Cardiac muscle cell (in vitro differentiated cells and primary cell): ENCODE results near the gene ATXN2. TPM values are rescaled to one million over a fixed set of nuclear protein-coding genes. Genes with fewer than 3 reads are reported as not detected.

Experiments
- DNase-seq, 2 donors: peaks; one replicate each; pipeline versions ENCODE4 v3.0.0 to v3.0.0-alpha.2; 2010 to 2017; ENCODE audit warnings: low read depth in 1 of 2, low spot score in 1 of 2
- H3K27ac ChIP-seq: fragments of 200-600 bp; sonication (generic); 2 replicates; pipeline ENCODE4 v1.5.1; 2016
- H3K27me3 ChIP-seq: fragments of 200-600 bp; sonication (generic); 2 replicates; pipeline ENCODE4 v1.6.0; 2016; ENCODE audit warnings: control low read depth
- H3K36me3 ChIP-seq: fragments of 200-600 bp; sonication (generic); 2 replicates; pipeline ENCODE4 v1.5.1; 2016; ENCODE audit warnings: control low read depth
- H3K4me1 ChIP-seq: fragments of 200-600 bp; sonication (generic); 2 replicates; pipeline ENCODE4 v1.8.1; 2017; ENCODE audit warnings: low read depth, mild to moderate bottlenecking, mixed run types
- H3K4me3 ChIP-seq: fragments of 200-600 bp; sonication (generic); 2 replicates; pipeline ENCODE4 v1.5.1; 2016; ENCODE audit warnings: mild to moderate bottlenecking
- H3K9me3 ChIP-seq: fragments of 200-600 bp; sonication (generic); 2 replicates; pipeline ENCODE4 v1.5.1; 2017; ENCODE audit warnings: low read depth, mild to moderate bottlenecking, control low read depth
- polyA plus RNA-seq: library from polyadenylated mRNA; unstranded; fragments of >200 nt; fragmentation: Nextera tagmentation; extraction: Ambion mirVana; gene quantifications from 2 replicates; pipeline ENCODE4 v1.2.1, GENCODE V29; 2016
- total RNA-seq: library from RNA; depleted of rRNA; stranded (reverse); fragments of >200 nt; gene quantifications from 2 replicates; pipeline ENCODE4 v1.2.3, GENCODE V29; 2016
- TF ChIP-seq, protein P1 (sequence below): IDR thresholded peaks from 2 replicates; pipeline ENCODE4 v1.5.1; 2012; ENCODE audit warnings: low read depth, mild to moderate bottlenecking, low read length

ATXN2 gene
- total and polyA plus RNA-seq, 2 experiments from 2014 or later = 29.5 to 52.7 TPM

DNA sequence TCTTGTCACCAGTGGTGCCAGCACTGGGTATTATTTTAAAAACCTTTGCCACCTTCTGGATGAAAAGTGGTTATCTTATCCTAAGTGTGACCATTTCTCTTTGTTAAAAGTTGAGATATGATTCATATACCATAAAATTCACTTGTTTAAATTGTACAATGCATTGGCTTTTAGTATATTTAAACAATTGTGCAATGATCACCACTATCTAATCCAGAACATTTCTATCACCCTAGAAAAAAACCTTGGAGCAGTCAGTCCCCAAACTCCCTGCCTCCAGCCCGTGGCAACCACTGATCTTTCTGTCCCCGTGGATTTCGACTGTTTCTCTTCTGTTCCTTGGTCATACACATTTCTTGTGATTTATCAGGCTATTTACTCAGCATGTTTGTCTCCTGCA is 165.1 kb downstream of the ATXN2 start:
- Histone ChIP-seq H3K27me3 (no peaks in the 10 kb centered on the region), H3K27ac (no peak overlapping the region), H3K4me3 (no peak overlapping the region), H3K4me1 (no peaks in the 10 kb centered on the region), H3K9me3 (no peaks in the 10 kb centered on the region), H3K36me3 (no peaks in the 10 kb centered on the region)
- TF ChIP-seq, protein P1, sequence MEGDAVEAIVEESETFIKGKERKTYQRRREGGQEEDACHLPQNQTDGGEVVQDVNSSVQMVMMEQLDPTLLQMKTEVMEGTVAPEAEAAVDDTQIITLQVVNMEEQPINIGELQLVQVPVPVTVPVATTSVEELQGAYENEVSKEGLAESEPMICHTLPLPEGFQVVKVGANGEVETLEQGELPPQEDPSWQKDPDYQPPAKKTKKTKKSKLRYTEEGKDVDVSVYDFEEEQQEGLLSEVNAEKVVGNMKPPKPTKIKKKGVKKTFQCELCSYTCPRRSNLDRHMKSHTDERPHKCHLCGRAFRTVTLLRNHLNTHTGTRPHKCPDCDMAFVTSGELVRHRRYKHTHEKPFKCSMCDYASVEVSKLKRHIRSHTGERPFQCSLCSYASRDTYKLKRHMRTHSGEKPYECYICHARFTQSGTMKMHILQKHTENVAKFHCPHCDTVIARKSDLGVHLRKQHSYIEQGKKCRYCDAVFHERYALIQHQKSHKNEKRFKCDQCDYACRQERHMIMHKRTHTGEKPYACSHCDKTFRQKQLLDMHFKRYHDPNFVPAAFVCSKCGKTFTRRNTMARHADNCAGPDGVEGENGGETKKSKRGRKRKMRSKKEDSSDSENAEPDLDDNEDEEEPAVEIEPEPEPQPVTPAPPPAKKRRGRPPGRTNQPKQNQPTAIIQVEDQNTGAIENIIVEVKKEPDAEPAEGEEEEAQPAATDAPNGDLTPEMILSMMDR = no peak
- no peak for DNase-seq

- Histone ChIP-seq H3K4me1 (no peaks in the 10 kb centered on the region), H3K27me3 (no peaks in the 10 kb centered on the region), H3K4me3 (no peak overlapping the region), H3K27ac (no peak overlapping the region), H3K9me3 (no peaks in the 10 kb centered on the region), H3K36me3 (no peaks in the 10 kb centered on the region)
- DNase-seq = no peak
- TF ChIP-seq, protein P1 = no peak
These were observed 167.3 kb downstream of the ATXN2 start for GRCh38 chr12:111431772-111432171.

- Histone ChIP-seq H3K4me3 (no peak overlapping the region), H3K36me3 (no peaks in the 10 kb centered on the region), H3K27me3 (no peaks in the 10 kb centered on the region), H3K9me3 (no peaks in the 10 kb centered on the region), H3K4me1 (peaks cover 2% of the 10 kb centered on the region), H3K27ac (no peak overlapping the region)
- no peak for DNase-seq
- TF ChIP-seq, protein P1 = no peak
These were observed 168.4 kb downstream of the ATXN2 start for GRCh38 chr12:111430433-111431353.

- Histone ChIP-seq H3K4me3 (no peak overlapping the region), H3K27ac (no peak overlapping the region), H3K4me1 (peaks cover 9% of the 10 kb centered on the region), H3K36me3 (no peaks in the 10 kb centered on the region), H3K9me3 (no peaks in the 10 kb centered on the region), H3K27me3 (no peaks in the 10 kb centered on the region)
- no peak for DNase-seq
- TF ChIP-seq, protein P1 = no peak
These were observed 169.2 kb downstream of the ATXN2 start for GRCh38 chr12:111429828-111430432.

DNA sequence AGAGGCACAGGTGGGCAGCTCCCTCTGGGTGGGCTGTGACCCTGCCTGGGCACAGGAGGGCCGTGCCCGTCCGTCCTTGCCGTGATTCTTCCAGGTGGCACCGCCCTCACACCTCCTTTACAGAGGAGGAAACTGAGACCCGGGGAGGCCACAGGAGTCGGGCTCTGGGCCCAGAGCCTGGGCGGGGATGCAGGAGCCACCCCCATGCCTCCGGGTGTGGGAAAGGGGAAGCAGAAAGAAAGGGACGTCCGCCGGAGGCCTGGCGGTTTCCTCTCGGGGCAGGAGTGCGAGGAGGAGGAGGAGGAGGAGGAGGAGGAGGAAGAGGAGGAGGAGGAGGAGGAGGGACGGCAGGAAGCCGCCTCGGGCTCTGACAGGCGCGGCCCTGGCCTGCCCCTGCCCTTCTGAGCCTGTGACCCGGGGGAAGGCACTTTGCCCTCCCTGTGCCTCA is 170.4 kb downstream of the ATXN2 start:
- no peak overlapping the region for H3K27ac ChIP-seq
- H3K4me1 ChIP-seq = peaks cover 9% of the 10 kb centered on the region
- no peaks in the 10 kb centered on the region for H3K36me3 ChIP-seq
- no peaks in the 10 kb centered on the region for H3K27me3 ChIP-seq
- TF ChIP-seq, protein P1 = no peak
- DNase-seq = peak in 1 of 2 donors; percentile 39
- H3K9me3 ChIP-seq = no peaks in the 10 kb centered on the region
- H3K4me3 ChIP-seq = no peak overlapping the region
